ENCODE results near the gene PRM3. TPM values are rescaled to one million over a fixed set of nuclear protein-coding genes. Genes with fewer than 3 reads are reported as not detected.

The PRM3 gene
- total RNA-seq, 1 experiment from 2014 or later: not detected

DNA sequence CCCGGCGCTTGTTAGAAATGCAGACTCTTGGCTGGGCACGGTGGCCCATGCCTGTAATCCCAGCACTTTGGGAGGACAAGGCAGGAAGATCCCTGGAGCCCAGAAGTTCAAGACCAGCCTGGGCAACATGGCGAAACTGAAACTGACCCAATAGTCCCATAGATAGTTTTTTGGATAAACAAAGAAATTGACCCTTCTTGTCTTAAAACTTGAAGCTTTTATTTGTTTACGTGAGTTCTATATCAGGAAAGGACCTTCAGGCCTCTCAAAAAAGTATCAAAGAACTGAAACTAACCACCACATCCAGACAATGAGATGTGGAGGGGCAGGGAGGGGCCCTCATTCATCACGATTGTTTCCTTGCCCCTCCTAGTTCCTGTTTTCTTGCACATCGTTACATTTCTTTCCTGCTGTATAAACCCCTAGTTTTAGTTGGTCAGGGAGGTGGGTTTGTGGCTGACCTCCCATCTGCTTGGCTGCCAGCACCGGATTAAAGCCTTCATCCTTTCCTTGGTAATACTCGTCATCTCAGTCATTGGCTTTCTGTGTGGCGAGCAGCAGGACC lies 37.6 kb upstream of the PRM3 start:
- ChIA-PET POLR2A (interaction anchor here (0.6 kb wide), 1 partner anchor 42 kb away, joined by 3 read pairs; the partner anchor contains the start of gene TNP2), CTCF (interaction anchor here (1.1 kb wide), 1 partner anchor 8 kb away, joined by 4 read pairs; no protein-coding TSS in a partner anchor)
- Mint-ChIP-seq H3K36me3 (ENCODE audit: insufficient read depth, unreplicated experiment) (peaks cover 6% of the 10 kb centered on the region), H3K4me1 (ENCODE audit: insufficient read depth, unreplicated experiment) (peaks cover 13% of the 10 kb centered on the region), H3K4me3 (ENCODE audit: unreplicated experiment) (no peak overlapping the region), H3K27me3 (ENCODE audit: insufficient read depth, unreplicated experiment) (no peaks in the 10 kb centered on the region), H3K9me3 (ENCODE audit: unreplicated experiment) (no peaks in the 10 kb centered on the region), H3K27ac (ENCODE audit: low read depth, unreplicated experiment) (no peak overlapping the region)
- no peak for DNase-seq (ENCODE audit: unreplicated experiment)
- intact Hi-C loops (cut with micrococcal nuclease): no loop called here
- BruUV-seq (replicated peaks): no TSS peak
- TF ChIP-seq, protein P1, sequence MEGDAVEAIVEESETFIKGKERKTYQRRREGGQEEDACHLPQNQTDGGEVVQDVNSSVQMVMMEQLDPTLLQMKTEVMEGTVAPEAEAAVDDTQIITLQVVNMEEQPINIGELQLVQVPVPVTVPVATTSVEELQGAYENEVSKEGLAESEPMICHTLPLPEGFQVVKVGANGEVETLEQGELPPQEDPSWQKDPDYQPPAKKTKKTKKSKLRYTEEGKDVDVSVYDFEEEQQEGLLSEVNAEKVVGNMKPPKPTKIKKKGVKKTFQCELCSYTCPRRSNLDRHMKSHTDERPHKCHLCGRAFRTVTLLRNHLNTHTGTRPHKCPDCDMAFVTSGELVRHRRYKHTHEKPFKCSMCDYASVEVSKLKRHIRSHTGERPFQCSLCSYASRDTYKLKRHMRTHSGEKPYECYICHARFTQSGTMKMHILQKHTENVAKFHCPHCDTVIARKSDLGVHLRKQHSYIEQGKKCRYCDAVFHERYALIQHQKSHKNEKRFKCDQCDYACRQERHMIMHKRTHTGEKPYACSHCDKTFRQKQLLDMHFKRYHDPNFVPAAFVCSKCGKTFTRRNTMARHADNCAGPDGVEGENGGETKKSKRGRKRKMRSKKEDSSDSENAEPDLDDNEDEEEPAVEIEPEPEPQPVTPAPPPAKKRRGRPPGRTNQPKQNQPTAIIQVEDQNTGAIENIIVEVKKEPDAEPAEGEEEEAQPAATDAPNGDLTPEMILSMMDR (IDR thresholded peaks at IDR 0.05; ENCODE audit: unreplicated experiment): no peak

DNA sequence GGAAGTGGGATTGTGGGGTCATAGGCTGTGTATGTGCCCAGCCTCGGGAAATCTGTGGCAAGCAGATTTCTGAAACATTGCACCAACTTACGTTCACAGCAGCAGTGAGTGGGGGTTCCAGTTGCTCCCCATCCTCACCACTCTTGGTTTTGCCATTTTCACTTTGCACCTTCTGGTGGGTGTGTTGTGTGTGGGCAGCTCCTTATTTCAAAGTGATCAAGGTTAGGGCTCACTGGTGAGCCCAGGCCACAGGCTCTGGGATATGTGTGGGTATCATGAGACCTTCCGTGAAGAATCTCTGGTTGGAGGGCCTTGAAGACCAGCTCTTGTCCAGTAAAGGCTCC lies 37.2 kb upstream of the PRM3 start:
- Mint-ChIP-seq H3K4me1 (ENCODE audit: insufficient read depth, unreplicated experiment) (peaks cover 13% of the 10 kb centered on the region), H3K27me3 (ENCODE audit: insufficient read depth, unreplicated experiment) (no peaks in the 10 kb centered on the region), H3K4me3 (ENCODE audit: unreplicated experiment) (no peak overlapping the region), H3K36me3 (ENCODE audit: insufficient read depth, unreplicated experiment) (peaks cover 6% of the 10 kb centered on the region), H3K9me3 (ENCODE audit: unreplicated experiment) (no peaks in the 10 kb centered on the region), H3K27ac (ENCODE audit: low read depth, unreplicated experiment) (no peak overlapping the region)
- CTCF ChIA-PET: interaction anchor here (1.1 kb wide), 1 partner anchor 9 kb away, joined by 4 read pairs; no protein-coding TSS in a partner anchor
- BruUV-seq (replicated peaks): no TSS peak
- TF ChIP-seq, protein P1 (IDR thresholded peaks at IDR 0.05; ENCODE audit: unreplicated experiment): no peak
- intact Hi-C loops (cut with micrococcal nuclease): no loop called here
- no peak for DNase-seq (ENCODE audit: unreplicated experiment)
- POLR2A ChIA-PET: no interaction called here

DNA sequence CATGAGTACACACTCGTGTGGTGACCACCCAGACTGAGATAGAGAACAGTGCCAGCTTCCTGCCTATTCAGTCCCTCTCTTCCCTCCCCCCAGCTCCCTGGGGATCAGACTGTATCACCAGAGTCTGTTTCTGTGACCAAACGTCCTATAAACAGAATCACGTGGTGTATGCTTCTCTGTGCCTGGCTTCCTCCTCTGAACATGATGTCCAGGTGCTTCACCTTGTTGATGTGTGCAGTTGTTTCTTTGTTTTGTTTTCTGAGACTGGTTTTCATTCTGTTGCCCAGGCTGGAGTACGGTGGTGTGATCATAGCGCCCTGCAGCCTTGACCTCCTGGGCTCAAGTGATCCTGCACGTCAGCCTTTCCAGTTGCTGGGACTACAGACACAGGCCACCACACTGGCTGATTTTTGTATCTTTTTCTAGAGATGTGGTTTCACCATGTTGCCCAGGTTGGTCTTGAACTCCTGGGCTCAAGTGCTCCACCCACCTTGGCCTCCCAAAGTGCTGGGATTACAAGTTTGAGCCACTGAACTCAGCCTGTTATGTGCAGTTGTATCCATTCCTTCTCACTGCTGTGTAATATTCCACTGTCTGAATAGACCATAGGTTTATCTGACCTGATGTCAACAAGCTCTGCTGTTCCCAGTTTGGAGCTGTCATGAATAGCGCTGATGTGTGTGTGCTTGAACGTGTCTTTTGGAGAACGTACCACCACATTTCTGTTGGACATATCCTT lies 36.6 kb upstream of the PRM3 start:
- TF ChIP-seq, protein P1 (IDR thresholded peaks at IDR 0.05; ENCODE audit: unreplicated experiment): no peak
- intact Hi-C loops (cut with micrococcal nuclease): no loop called here
- Mint-ChIP-seq H3K36me3 (ENCODE audit: insufficient read depth, unreplicated experiment) (peaks cover 6% of the 10 kb centered on the region), H3K27me3 (ENCODE audit: insufficient read depth, unreplicated experiment) (no peaks in the 10 kb centered on the region), H3K4me1 (ENCODE audit: insufficient read depth, unreplicated experiment) (peaks cover 13% of the 10 kb centered on the region), H3K27ac (ENCODE audit: low read depth, unreplicated experiment) (no peak overlapping the region), H3K4me3 (ENCODE audit: unreplicated experiment) (no peak overlapping the region), H3K9me3 (ENCODE audit: unreplicated experiment) (no peaks in the 10 kb centered on the region)
- POLR2A ChIA-PET: no interaction called here
- no TSS peak for BruUV-seq (replicated peaks)
- no peak for DNase-seq (ENCODE audit: unreplicated experiment)
- CTCF ChIA-PET: interaction anchor here (1.1 kb wide), 1 partner anchor 9 kb away, joined by 4 read pairs; no protein-coding TSS in a partner anchor

DNA sequence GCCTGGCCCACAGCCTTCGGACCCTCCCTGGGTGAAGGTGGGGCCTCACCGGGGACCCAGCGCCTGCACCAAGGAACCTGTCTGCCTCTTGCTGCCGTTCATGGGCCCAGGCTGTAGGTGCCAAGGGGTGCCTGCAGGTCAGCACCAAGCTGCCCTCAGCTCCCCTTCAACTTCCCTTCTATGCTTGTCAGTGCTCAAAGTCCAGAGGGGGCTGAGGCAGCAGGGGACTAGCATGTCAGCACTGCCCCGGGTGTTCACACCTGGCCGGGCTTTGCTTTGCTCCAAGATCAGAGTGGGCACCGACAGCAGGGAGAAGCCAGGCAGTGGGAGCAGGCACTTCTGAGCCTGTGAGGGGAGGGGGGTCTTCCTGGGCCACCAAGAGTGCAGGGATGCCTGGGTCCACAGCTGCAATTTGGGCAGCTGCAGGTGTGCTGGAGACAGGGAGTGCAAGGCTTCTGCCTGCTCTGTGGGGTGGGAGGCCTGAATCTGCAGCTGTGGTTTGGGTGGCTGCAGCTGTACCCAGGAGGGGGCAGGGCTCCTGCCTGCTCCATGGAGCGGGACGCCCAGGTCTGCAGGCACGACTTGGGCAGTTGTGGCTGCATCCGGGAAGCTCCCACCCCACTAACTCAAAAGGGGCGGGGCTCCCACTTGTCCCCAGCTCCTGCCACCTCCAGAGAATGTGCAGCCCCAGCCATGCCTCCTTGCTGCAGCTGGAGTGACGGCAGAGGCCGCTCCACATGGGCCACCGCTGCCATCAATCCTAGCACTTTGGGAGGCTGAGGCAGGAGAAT lies 35.3 kb upstream of the PRM3 start:
- TF ChIP-seq, protein P1 (IDR thresholded peaks at IDR 0.05; ENCODE audit: unreplicated experiment): no peak
- DNase-seq (ENCODE audit: unreplicated experiment): no peak
- Mint-ChIP-seq H3K27me3 (ENCODE audit: insufficient read depth, unreplicated experiment) (no peaks in the 10 kb centered on the region), H3K27ac (ENCODE audit: low read depth, unreplicated experiment) (no peak overlapping the region), H3K4me1 (ENCODE audit: insufficient read depth, unreplicated experiment) (peaks cover 13% of the 10 kb centered on the region), H3K4me3 (ENCODE audit: unreplicated experiment) (no peak overlapping the region), H3K36me3 (ENCODE audit: insufficient read depth, unreplicated experiment) (peaks cover 6% of the 10 kb centered on the region), H3K9me3 (ENCODE audit: unreplicated experiment) (no peaks in the 10 kb centered on the region)
- ChIA-PET POLR2A (no interaction called here), CTCF (interaction anchor here (0.5 kb wide), 1 partner anchor 673 kb away, joined by 6 read pairs; no protein-coding TSS in a partner anchor)
- intact Hi-C loops (cut with micrococcal nuclease): no loop called here
- BruUV-seq (replicated peaks): no TSS peak

Data from MCF 10A (cell line).